ENCODE data around the gene PGAP1.

The PGAP1 gene

DNA sequence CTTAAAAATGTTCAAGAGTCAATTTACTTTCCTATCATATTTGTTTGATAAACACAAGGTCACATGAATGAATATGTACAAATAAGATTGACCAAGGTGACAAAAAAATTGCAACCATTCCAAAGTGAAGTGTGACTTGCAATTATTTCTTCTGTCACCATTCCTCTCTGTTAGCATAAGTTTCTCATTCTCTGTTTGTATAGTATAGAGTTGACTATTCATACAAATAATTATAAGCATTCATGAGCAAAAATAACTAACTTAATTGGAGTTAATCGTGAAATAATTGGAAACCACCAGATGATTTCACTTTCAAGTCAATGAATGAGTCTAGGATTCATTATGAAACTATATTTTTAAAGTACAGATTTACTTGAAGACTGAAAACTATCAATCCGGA lies 42.1 kb downstream of the PGAP1 start:
- DNase-seq (ENCODE audit: low read depth): no peak

DNA sequence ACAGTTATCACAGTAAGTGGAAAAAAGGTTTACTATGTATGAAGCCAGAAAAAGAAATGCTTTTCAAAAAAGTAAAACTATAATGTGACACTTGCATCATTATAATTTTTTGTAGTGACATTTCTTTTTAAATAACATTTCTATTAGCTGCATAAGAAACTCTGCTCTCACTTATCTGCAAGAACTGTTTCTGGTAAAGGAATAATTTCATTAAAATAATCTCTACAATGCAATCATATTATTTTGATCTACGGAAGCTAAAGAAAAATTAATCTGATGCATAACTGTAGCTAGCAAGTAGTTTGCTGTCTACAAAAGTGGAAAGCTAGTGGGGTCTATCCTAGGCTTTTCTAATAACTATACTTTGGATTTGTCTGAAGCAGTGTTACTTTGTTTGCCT lies 50.1 kb downstream of the PGAP1 start:
- no peak for DNase-seq (ENCODE audit: low read depth)

DNA sequence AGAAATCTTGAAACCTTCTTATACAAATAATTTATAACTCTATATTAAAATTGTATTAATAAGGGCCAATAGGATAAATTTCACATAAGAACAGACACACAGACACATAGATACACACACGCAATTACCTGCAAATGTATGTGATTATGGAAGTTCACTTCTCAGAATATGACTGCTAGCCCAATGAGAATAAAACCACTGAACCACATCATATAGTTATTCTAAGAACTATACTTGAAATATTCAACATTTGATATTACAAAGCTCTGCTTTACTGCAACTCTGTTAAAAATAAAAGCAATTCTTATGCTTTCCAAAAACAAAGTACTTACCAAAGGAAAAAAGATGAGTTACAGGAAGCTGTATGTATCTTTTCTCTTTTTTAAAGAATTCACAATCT lies 51.1 kb downstream of the PGAP1 start:
- DNase-seq (ENCODE audit: low read depth): no peak

DNA sequence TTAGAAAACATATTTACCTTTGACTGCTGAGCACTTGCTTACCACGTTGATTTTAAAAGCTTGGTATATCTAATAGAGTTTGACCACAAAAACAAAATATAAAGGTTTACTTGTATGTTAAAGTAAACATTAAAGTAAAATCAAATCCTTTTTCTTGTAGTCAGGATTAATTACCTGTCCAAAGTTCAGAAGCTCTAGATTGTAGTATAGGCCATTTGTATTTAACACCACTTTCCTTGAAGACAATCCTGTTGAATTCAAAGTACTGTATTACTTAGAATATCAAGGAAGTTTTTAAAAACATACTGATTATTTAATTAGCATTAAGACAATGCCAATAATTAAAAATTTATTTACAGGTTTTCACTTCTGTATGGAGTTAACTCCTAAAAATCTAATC lies 53.0 kb downstream of the PGAP1 start:
- DNase-seq (ENCODE audit: low read depth): no peak

DNA sequence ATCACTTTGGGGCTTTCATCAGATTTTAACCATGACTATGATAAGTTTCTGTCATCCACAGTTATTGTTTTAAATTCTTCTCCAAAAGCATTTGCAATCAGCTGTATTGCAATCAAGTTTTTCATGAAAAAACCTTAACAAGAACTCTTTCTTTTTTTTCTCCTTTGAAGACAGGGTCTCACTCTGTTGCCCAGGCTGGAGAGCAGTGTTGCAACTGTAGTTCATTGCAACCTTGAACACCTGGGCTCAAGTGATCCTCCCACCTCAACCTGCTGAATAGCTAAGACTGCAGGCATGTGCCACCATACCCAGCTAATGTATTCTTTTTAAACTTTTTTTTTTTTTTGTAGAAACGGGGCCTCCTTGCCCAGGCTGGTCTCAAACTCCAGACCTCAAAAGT lies 71.9 kb downstream of the PGAP1 start:
- DNase-seq (ENCODE audit: low read depth): no peak

DNA sequence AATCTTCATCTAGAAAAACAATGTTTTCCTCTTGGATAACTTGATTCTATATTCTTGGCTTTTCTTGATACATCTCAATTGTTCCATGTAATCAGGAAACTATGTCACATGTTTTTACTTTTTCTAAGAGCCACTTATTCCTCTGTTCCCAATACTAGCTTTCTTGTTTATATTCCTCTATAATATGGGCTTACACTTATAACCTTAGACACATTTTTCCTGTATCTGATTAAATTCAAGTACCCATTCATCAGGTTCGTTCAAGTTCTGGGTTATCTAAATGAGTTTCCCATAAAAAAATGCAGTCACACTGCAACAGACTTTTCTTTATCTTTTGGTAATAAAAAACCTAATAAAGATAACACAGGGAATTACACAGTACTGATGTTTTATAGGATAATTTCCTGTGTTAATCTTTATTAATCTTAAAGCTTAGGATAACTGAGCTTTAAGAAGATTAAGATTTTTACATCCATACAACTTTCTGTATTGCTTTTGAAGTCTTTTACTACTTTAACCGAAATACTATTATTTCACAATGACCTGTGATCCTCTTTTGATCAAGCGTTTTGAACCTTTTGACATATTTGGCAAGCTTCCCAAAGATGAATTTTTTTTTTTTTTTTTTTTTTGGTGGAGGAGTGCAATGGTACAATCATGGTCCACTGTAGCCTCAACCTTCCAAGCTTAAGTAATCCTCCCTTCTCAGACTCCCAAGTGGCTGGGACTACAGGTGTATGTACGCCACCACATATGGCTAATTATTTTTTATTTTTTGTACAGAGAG lies 73.0 kb downstream of the PGAP1 start:
- DNase-seq (ENCODE audit: low read depth): no peak

DNA sequence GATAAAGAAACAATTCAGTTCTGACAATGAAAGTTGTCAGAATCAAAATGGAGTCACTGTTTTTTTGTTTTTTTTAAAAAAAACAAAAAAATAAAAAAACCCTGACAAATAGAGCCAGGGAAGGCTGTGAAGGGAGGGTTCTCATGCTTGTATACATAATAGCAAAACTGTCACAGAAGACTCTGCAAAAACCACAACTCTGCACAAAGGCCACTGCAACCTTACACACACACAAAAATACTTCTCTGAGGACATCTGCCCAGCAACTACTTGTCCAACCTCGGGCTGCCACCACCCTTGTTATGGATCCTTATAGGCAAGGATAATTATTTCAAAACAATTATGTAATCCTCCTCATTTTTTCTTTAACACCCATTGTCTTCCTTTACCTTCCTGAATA lies 75.4 kb downstream of the PGAP1 start:
- no peak for DNase-seq (ENCODE audit: low read depth)

DNA sequence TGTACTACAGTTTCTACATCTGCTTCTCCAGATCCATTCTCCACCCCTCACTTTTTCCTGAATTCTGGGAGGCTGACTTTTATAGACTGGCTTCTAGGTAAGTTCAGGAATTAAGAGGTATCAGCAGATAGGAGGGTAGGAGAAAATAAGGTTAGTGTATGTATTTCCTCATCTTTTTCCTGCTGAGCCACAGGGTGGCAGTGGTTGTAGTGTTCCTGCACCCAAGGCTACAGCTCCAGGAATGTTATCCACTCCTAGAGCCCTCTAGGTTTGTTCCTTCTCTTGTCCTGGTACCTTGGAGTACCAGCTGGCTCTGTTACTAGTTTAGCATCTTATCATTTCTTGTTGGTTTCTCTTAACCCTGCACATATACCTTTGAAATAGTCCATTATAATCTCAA lies 76.6 kb downstream of the PGAP1 start:
- DNase-seq (ENCODE audit: low read depth): no peak

DNA sequence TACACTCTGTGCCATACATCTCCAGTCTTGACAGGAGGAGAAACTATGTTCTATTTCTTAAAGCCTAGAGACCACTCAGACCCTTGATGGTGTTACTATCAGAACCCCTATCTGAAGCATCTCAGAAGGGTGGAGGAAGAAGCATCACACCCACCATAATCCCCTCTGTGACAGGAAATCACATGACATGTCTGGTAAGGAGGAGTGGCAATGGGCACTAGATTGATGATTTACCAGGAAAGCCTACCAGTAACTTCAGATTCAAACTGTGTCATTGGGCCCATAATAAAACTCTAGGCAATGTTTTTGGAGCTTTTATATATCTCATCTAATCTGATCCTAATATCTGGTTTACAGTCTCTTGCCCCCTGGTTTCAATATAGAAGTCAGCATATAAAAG lies 80.2 kb downstream of the PGAP1 start:
- no peak for DNase-seq (ENCODE audit: low read depth)

DNA sequence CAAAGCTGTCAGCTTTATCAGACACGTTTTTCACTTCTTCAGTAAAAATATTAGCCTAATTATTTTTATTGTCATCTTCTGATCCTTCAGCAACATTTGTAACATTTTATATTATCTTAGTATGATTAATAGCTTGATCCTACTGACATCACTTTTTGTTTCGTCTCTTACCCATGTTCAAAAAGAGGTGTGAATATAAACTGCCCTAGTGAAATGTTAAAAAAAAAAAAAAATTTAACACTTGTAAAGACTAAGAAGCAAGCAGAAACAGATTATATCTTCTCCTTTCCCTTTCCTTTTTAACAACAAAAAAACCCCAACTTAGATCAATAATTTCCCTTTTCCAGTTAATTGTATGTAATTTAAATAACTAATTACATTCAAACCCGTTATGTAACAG lies 81.1 kb downstream of the PGAP1 start:
- DNase-seq (ENCODE audit: low read depth): no peak

DNA sequence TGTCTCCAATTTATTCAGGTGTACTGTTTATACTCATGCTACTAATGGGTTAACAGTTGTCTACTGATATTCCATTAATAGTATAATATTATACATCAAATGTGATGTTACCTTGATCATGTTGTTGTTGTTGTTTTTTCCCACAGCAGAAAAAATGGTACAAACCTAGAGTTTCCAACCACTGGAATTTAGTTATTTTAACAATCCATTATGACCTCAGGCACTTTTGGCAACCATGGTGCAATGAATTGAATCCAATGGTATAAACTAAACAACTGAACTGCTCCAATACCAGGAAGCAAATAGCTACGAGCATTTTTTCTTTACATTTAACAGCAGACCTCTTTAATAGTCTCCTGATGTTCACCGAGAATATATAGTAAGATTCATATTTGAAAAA lies 86.3 kb downstream of the PGAP1 start:
- no peak for DNase-seq (ENCODE audit: low read depth)

DNA sequence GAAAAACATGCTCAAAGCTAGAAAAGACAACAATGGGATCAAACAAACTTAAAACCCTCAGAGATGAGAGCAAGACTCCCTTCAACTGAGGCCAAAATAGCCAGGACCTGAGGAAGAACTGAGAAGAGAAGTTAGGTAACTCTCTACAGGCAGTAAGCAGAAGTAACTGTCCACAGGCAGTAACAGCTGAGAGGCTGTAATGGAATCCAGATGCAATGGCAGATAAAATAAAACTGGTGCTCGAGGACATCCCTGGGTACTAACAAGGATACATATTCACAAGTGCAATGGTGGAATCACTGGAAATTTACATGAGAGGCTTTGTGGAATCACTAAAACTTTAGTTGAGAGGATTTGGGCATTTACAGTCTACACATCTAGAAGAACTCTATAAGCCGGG lies 86.9 kb downstream of the PGAP1 start:
- no peak for DNase-seq (ENCODE audit: low read depth)

DNA sequence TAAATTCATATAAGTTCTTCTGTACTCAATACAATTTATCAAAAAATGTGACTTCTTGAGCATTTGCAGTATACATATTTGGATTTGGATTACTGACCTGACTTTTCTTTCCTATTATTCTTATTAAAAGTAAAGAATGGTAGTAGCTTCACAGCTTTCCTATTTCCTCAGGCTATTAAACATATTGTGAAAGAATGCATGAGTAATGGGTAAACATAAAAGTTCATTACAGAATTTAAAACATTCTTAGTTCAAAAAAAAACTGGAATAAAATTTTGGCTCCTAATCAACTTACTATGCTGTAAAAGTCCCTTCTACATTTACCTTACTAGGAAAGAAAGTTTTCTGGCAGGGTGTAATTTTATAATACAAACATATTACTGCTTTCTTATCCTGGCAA lies 90.1 kb downstream of the PGAP1 start:
- no peak for DNase-seq (ENCODE audit: low read depth)

DNA sequence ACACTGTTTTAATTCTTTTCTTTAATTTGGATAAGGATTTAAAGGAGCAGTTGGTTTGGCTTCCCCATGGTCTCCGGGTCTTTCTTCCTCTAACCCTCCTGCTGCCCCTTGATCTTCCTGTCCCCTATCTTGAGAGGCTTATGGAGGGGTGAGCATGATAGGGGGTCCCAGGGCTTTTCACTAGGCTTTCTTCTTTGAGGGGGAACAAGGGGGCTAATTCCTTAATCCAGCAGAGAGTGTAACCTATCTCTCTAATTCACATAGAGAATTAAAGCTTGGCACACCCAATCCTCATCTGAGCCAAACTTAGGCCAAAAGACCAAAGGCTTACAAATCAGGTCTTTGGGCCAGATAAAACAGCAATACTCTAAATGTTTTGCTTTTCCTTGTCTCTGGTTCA lies 95.8 kb downstream of the PGAP1 start:
- DNase-seq (ENCODE audit: low read depth): no peak

DNA sequence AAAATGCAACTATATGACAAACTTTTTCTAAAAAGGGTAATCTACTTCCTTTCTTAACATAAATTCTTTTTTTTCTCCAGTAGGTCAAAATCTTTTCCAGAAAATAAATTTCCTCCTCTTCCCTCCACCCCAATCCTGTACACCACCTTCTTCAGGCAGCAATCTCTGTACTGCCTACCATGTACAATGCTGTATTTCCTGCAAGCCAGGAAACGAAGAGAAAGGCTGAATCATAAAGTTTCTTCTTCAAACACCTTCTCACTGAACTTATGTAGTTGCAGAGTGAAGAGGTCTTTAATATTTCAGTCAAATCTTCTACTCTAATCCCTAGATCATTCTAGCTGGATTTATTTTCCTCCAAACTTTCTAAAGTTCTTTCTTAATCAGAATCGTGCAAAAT lies 99.2 kb downstream of the PGAP1 start:
- no peak for DNase-seq (ENCODE audit: low read depth)

DNA sequence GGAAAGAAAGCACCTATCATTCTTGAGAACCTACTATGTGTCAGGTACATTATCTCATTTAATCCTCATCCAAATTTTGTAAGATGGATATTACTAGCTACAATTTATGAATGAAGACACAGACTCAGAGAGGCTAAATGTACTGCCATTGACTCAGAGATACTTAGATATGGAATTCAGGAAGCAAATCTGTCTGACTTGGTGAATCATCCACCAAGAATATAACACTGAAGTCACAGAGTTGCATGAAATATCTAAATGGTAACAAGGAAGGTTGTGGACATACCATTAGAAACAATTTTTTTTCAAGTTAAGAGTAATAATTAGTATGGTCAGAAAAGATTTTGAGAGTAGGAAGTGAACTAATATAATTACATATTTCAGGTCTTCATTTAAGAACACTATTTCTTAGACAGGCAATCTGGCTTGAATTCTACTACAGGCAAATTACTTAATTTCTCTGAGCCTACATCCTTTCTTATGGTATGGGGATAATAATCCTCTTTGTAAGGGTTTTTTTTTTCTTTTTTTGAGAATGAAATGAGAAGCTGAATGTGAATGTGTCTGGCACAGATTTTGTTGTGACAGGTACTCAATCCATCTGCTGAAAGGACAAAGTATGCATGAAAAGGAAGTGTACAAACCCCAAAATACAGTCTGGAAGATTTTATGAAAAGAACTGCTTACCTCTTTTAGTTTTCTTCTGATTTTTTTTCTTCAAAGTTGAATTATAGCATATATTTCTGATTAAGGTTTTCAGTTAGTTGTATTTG lies 102.6 kb downstream of the PGAP1 start:
- DNase-seq (ENCODE audit: low read depth): no peak

DNA sequence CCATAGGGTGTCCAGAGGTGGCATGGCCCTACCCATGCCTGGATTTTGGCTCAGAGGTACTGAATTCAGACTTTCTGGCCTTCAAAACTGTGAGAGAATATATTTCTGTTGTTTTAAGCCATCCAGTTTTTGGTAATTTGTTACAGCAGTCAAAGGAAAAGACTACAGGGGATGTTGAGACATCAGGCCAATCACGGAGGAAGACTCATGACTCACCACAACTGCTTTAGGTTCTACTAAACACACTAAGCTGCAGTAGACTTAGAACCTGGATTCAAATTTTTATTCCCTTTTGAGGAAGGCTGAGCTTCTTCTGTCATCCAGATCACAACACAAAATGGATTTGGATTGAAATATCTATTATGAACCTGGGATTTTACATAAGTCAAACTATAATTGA lies 105.3 kb downstream of the PGAP1 start:
- no peak for DNase-seq (ENCODE audit: low read depth)

DNA sequence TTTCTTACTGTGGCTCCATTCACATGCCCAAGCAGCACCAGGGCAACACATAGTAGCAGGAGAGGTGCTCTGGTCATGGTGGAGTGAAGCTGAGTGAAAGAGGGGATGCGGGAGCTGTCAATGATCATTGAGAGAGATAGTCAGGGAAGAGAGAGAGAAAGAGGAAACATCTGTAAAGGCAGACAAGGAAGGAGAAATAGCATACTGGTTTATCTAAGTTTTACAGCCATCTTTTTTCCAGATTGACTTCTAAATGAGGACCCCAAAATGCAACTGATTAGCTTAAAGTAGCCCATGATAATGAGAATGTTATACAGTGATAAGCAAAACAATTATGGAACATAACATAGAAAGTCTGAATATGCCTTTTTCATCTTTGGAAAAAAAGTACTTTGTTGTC lies 117.2 kb downstream of the PGAP1 start, which contains the start of gene C2orf66:
Gene C2orf66, minus strand, starts transcription at position 96 of the 400 bp plus-strand sequence. Its CDS starts 19 bp downstream, at position 77.
- DNase-seq (ENCODE audit: low read depth): no peak

DNA sequence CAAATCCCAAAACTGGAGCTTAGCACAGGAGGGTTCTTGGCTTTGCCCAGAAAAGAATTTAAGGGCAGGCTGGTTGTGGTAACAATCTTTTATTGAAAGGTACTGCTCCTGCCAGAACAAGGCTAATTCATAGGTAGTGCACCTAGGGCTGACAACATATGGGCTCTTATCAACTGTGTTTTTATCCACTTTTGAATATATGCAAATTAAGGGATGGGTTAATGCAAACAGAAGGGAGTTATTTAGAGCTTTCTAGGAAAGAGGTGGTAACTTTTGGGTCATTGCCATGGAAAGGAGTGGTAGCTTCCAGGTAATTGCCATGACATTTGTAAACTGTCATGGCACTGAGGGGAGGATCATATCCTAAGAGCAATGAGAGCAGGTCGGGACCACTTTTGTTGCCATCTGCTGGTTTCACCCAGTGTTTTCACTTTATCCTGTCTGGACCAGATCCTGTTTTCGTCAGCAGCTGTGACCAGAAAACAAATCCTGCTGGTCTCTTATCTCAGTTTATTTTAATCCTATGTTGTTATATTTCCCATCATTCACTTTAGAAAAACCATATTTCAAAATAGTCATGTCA lies 118.3 kb downstream of the PGAP1 start:
- DNase-seq (ENCODE audit: low read depth): no peak

DNA sequence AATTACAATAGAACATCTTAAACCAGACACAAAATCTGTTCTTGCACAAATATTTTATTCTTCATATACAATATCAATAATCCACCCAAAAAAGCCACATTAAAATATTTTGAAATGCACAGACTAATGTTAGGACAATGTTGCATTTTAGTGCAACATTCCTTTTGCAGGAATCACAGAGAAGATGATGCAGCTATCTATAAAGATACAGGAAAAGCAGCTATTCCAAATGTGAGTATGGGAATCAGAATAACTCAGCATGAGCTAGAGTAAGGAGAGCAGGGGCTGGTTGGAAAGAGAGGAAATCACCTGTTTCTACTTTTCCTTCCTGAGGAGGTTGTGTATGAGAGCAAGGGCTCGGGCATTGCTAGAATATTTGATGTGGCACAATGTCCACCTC lies 122.1 kb downstream of the PGAP1 start:
- DNase-seq (ENCODE audit: low read depth): no peak

DNA sequence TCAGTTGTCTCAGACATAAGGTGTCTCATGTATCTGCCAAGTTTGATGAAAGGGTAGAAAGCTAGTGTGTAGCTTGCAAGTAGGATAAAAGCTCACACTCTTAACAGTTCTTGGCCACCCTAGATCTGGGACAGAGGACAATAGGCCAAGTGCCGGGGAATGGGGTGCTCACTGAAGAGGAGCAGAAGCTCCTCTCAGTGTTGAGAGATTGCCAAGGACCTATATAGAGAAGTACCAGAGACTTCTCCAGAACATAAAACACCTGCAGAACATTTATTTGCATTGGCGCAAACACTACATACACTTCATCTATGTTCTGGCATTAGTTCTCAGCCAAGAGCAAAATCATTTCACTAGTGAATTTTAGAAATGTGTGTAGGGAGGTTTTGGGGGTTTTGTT lies 124.1 kb downstream of the PGAP1 start:
- DNase-seq (ENCODE audit: low read depth): no peak

DNA sequence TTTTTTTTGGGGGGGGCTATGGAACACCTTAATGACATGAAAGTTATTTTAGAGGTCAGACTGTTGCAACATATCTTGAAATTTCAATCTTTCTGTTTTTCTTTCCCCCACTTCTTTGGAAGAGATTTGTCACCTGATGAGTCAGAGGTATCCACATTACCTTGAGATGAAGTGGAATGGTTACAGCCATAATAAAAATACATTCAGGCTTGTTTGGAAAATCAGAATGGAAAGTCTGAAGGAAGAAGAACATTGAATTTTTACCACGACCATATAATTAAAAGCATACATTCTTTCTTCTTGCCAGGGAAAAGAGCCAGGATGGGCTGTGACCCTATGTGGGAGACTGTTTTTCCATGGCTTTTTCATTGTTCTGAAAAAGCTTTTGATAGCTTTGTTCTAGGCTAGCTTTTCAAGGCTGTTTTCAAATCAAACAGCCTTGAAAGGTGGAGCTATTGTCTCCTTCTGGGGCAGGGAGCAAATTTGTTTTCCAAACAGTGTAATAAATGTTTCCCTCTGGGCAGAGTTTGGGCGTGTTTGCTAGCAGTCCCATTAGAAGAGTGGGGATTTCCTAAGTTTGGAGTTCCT lies 124.7 kb downstream of the PGAP1 start:
- DNase-seq (ENCODE audit: low read depth): no peak

DNA sequence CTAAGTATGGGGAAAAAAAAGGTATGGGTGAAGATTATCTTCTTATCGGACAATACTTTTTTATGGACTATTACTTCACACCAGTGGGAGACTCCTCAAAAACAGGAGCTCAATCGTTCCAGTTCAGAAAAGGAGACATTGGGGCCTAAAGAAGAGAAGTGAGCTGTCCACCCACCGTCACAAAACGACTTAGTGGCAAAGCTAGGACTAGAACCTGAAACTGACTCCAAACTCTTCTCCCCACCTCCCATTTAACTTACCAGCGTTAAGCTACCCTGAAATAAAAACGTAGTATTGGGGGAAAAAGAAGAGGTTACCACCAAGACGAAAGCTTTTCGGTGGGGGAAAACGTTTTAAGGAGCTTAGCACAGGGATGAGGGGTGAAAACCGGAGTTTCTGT lies 127.5 kb downstream of the PGAP1 start:
- DNase-seq (ENCODE audit: low read depth): no peak
